ENCODE data around the gene RNF5.
"Not testable (repeated sequence)": the region's sequence is repeated elsewhere in the genome, so short reads cannot be mapped to it uniquely, and the experiment has no call there.

Gene RNF5

DNA sequence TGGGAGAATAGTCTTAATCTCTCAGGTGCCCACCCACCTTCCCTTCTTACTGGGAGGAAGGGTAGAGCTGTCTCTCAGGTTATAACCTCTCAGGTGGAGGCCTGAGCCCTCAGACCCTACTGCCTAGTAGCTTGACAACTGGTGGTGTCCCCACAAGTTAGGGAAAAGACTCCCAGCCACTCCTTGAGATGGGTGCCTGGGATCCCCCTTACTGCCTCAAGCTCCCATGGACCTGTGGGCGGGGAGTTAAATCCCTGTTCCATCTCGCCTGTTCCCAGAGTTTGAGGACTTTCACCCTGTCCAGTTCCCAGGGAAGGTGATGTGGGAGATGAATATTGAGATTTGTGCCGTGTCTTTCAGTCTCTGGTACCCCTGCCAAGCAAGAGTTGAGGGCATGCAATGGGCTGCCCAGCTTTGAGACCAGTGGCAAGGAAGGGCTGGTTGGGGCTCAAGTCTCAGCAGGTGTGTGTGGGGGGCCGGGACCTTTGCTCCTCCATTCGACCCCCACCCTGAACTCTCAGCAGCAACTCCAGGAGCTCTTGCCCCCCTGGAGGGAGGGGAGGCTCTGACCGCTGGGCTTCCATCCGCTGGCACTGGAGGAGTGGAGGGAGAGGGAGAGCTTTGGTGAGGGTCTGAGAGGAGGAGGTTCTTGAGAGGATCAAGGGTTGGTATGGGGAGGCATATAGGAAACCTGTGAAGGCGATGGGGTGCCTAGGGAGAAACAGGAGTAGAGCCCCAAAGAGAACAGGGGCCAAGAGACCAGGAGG, 12.9 kb downstream of the RNF5 start:
- no peak for DNase-seq

- no peak for DNase-seq
These were observed 13.7 kb downstream of the RNF5 start for GRCh38 chr6:32191696-32192607.

DNA sequence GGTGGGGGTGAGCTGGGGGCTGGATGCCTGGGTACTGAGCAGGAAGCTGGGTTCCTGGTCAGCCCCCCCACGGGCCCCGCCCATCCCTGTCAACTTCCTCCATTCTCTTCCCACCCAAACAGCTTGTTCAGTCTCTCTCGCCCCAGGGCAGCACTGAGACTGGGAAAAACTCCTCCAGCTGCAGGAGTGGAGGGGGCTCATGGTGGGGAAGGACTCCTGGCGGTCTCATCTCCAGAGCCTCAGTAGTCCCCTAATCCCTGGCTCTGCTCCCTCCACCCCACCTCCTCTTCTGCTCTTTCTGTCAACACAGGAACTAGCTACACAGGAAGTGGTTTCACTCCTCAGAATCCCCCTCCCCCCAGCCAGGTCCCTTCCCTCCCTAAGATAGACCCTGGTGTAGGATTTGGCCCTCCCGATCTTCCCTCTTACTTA, 14.4 kb downstream of the RNF5 start, which contains the start of gene GPSM3:
Gene GPSM3, minus strand, starts transcription at position 36 of the 432 bp plus-strand sequence. CDS start 130 bp downstream, outside the sequence.
- no peak for DNase-seq

DNA sequence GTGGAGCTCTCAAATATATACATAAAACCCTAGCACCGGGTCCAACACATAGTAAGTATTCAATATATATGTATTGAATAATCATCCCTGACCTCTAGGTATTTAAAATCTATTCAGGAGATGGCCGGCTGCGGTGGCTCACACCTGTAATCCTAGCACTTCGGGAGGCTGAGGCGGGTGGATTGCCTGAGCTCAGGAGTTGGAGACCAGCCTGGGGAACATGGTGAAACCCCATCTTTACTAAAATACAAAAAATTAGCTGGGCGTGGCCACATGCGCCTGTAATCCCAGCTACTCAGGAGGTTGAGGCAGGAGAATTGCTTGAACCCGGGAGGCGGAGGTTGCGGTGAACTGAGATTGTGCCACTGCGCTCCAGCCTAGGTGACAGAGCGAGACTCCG, 14.9 kb downstream of the RNF5 start:
- DNase-seq = not testable (repeated sequence)

- no peak for DNase-seq
These were observed 16.2 kb downstream of the RNF5 start for GRCh38 chr6:32194388-32194787.

DNA sequence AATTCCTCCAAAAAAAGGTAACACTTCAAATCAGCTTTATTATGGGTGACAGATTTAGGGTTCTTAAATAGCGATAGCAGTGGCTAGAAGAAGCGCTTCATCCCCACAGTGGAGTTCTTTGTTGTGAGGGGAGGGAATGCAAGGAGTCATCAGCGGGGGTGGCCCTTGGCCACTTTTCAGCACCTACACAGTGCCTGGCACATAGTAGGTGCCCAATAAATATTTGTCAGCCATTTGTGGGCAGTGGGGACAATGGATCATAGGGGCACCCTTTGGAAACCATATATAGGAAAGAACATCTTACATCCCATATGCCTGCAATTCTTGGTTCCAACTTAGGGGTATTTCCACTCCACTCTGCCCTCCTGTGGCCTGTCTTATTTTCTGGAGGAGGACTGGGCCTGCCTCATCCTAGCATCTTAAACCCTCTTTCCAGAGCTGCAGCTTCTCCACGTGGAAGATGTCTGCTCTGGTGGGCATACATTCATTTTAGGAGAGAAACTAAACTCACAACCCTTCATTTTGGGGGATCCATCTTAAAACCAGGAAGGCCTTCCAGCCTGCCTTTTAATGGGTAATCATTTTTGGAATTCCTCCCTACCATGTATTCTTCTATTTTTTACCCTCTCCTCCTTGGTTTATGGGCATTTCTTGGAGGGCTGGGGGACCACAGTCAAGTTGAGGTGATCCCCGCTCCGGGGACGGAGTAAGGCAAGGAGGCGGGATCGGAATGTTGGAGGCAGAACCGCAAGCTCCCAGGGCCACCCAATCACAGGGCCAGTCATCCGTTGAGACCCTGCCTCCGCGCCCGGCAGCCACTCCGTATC, 16.8 kb downstream of the RNF5 start:
- DNase-seq = peak; percentile 35 to 45

DNA sequence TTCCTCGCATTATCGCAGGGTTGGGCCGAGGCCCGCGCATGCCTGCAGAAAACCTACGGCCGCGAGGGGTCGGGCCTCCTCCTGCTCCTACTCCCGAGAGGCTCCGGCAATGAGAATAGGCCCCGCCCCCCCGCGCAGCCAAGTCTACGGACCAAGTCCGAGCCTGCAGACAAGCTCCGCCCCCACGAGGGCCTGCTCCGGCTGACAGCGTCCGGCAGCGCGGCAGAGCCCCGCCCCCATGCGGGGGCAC, 17.4 kb downstream of the RNF5 start:
- peak; percentile 99 to 100 for DNase-seq

DNA sequence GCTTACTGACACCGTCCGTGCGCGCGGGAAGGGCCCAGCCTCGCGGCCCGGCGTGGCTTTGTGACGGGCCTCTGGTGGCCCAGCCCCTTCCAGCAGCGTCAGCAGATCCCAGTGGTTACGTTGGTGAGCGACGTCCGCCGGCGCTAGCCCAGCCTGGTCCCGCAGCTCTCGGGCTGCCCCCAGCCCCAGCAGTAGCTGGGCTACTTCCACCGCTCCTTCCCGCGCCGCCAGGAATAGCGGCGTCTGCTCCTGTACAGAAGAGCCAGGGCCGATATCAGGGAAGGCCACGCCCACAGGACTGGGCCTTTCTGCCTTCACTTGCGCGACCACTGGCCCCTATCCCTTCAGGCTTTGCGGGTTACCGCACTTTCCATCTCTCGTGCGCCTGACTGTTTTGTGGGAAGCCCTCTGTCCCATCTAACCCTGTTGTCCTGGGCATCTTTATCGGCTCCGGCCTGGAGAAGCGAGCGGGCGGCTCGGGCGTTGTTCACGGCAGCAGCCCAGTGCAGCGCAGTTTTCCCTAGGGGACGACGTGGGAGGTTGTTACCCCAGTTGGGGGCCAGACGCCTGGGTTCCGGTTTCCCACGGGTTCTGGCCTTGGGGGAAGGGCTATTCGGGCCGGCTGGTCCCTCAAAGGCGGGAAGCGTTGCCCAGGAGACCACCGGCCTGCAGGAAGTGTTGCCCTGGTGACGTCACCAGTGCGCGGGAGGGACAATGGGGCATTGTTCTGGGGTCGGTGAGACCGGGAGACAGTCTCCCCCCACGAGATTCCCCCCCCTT, 17.9 kb downstream of the RNF5 start:
- peak; percentile 82 to 86 for DNase-seq

DNA sequence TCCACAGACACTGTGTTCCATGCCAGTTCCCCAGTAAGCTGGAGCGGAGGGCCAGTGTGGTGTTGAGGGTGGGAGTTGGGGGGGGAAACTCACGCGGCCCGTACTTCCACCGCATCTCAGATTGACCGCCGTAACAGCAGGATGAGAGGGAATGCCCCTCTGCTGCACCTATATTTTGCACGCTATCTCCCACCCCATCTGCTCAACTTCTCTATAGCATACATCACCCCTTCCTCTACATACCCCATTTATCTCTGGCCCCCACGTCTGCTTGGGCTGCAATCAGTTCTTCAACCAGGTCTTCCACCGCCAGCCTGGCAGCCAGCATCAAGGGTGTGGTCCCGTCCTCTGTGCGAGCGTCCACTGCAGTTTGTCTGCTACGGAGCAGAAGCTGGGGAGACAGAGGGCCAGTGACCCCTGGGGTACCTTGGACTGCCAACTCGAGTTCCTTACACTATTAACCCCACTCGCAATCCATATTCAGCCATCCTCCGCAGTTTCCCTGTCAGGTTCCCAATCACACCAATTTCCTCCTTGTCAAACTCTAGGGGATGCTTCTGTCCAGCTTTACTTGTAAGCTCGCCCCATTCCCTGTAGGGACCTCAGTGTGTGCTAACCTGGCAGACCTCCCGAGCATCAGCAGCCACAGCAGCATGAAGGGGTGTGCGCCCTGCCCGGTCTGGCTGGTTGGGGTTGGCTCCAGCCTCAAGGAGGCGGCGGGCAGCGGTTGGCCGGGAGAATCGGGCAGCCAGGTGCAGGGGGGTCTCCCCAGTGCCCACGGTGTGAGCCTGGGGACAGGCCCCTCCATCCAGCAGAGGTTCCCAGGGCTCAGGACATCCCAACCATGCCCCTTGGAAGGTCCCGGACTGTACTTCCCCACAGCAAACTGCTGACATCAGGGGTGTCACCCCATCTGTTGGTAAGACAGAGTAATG, 18.7 kb downstream of the RNF5 start:
- no peak for DNase-seq

GRCh38 chr6:32198345-32198696, 20.1 kb downstream of the RNF5 start:
- no peak for DNase-seq

DNA sequence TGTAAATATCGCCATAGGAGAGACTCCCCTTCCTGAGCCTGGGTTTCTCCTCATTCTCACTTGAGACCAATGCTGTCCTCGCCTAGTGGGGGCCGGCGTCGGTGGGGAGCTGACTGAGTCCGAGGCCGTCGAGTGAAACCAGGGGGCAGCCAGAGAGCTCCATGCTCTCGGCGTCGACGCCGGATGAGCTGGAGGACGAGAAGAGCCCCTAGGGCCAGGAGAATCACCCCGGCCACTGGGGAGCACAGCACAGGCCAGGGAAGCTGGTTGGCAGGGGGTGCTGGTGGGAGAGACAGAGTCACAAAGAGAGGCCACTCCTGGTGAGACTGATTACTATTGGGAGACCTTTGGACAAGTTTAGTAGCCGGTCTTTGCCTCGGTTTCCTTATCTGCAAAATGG, 20.7 kb downstream of the RNF5 start:
- DNase-seq = no peak

DNA sequence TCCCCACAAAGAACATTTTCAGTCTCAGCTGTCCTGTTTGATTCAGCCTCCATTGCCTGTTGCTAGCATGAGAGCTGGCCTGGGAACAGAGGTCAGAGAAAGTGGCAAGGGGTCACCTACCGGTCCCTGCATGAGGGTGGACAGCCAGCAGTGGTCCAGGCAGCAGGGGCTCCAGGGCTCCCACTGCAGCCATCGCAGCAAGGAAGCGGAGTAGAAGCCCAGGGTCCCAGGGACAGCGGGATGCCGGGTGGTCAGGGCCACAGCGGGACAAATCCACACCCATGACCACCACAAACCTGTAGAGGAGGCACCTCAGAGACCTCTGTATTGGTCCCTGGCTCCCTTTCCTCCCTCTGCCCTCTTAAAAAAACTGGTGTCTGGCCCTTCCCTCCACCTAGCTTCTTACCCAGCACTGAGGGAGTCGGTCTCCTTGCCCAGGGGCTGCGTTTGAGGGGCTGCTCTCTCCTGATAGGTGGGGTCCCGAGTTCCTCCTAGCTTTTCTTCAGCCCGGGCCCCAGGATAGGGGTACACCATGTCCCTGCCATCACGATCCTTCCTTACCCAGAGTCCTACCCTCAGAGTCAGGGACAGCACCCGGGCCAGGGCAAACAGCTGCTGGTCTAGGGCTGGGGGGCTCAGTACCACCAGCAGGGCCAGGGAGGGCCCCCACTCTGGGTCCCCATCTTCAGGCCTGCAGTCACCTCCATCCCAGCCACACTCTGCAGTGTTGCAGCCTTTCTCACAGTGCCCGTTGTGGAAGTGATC, 22.7 kb downstream of the RNF5 start:
- no peak for DNase-seq

DNA sequence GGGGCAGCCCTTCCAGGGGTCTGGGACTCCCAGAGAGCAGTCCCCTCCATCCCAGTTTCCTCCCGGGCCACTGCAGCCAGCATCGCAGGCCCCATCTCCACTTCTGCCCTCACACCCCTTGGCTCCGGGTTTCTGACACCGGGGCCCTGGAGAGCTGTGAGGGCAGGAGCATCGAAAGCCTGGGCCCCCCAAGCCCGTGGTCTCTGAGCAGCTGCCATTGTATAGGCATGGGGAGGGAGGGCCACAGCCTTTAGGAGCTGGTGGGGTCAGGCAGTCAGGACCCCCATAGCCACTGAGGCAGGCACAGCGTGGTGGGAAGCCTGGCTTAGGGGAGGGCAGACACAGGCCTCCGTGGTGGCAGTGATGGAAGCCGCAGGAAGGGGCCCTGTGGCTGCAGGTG, 24.0 kb downstream of the RNF5 start:
- no peak for DNase-seq

- no peak for DNase-seq
These were observed 25.4 kb downstream of the RNF5 start for GRCh38 chr6:32203426-32204267.

DNA sequence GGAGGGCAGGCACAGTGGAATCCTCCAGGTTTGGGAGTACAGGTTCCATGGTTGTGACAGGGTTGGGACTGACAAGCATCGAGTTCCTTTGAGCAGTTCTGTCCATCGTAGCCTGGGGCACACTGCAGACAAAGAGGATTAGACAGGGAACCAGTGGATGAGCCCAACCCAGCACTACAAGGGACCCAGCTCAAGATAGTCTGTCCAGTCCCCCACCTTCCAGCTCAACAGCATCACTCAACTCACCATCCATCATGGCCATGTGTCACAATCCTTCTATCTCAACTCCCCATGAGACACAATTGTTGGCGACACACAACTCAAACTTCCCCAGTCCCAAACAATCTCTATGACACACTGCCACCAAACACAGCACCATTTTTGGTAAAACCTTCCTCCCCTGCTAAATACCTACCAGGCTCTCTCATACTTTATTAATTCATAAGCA, 26.1 kb downstream of the RNF5 start:
- DNase-seq = no peak

DNA sequence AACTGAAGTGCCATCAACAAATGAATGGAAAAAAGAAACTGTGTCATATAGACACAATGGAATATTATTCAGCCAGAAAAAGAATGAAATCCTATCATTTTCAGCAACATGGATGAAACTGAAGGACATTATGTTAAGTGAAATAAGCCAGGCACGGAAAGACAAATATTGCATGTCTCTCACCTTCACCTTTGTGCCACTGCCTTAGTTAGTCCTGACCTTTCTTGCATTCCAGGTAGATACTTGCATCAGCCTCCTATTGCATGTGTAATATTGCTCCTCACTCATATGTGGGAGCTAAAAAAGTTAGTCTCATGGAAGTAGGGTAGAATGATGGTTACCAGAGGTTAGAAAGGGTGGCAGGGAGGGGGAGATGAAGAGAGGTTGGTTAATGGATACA, 30.8 kb downstream of the RNF5 start:
- no peak for DNase-seq

DNA sequence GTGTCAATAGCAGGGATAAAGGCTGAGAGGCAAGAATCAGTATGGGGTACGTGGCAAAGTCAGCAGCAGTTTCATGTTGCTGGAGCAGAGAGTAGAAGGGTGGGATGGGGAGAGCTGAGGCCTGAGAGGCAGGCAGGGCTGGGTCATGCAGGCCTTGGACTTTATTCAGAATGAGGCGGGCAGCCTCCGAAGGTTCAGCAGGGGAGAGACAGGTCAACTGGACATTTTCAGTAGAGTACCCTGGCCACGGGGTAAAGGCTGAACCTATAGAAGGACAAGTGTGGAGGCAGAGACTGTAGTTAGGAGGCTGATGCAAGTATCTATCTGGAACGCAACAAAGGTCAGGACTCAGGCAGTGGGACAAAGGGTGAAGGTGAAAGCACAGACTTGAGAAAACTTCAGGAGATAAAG, 32.0 kb downstream of the RNF5 start:
- no peak for DNase-seq

- DNase-seq = not testable (repeated sequence)
These were observed 33.2 kb downstream of the RNF5 start for GRCh38 chr6:32211432-32211831.

DNA sequence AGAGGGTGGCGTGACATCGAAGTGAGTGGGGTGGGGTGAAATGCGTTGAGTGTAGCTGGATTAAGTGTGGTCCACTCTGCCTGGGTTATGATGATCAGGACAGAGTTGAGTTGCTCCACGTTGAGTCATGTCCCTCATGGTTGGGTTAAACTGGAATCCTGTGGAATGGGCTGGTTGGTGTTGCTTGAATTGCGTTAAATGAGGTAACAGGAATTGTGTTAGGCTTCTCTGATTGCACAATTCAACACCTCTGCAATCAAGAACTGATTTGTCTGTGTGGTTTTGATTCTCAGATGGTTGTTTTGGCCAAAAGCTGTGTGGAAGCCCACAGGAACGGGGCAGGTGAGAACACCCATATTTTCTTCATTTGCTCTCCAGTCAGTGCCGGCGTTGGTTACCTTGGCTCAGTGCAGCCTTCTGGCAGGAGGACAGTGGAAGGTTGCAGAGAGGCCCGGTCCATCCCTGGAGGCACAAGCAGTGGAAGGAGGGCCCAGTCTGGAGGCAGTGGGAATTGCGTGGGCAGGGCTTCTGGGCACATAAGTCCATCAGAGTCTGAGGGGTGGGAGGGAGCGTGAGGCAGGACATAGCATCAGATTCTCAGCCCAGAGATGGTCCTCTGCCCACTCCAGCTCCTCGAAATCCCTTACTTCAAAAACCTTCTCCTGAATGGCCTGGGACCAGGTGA, 34.0 kb downstream of the RNF5 start:
- DNase-seq = no peak
